K562 (cell line): ENCODE measurements around the gene CADPS2. TPM values are rescaled to one million over a fixed set of nuclear protein-coding genes. Genes with fewer than 3 reads are reported as not detected.

Source experiments
- ATAC-seq: fragments of 200-7000 bp; cut with Tn5 transposase; 3 replicates; pipeline ENCODE4 v1.9.1; 2020; ENCODE audit warnings: moderate library complexity
- BruUV-seq: library from RNA; stranded (reverse); fragments of 400-500 nt; replicated peaks from 2 replicates; lab custom pipeline; 2021; lab: Mats Ljungman, UMichigan
- CTCF ChIA-PET: fragments of 300-600 bp; formaldehyde crosslinking; extraction: SDS; loops from one replicate; lab custom pipeline; 2021; ENCODE audit warnings: low intra/inter-chr PET ratio; lab: Yijun Ruan, JAX
- POLR2A ChIA-PET: fragments of 300-600, 350-650 bp; sonication (Branson Sonifier 250); formaldehyde crosslinking; extraction: SDS; loops from one replicate; lab custom pipeline; 2021; ENCODE audit warnings: antibody characterized with exemption, inconsistent platforms; lab: Yijun Ruan, JAX
- DNase-seq, 4 experiments: peaks; one replicate each; pipeline versions ENCODE4 v3.0.0 to v3.0.0-alpha.2; 2011 to 2018; ENCODE audit warnings: low spot score in 3 of 4, mixed read lengths in 3 of 4; ENCODE audit errors: extremely low read depth in 1 of 4
- FAIRE-seq: peaks from 2 replicates; lab custom pipeline; 2011; peaks lifted over from hg19 to GRCh38; lab: Jason Lieb, UNC
- H2AFZ ChIP-seq: 2 replicates; pipeline ENCODE4 v1.6.0; 2011; ENCODE audit warnings: low read depth, low read length, control low read depth, inconsistent platforms
- H3K27ac ChIP-seq: fragments of 200-600 bp; 3 replicates; pipeline ENCODE4 v1.8.0; 2011; ENCODE audit warnings: low read depth, mild to moderate bottlenecking, control low read depth, inconsistent platforms, low read length, moderate library complexity, mixed read lengths; ENCODE audit errors: extremely low read depth
- H3K27me3 ChIP-seq, 2 experiments: fragments of 300-600 bp in 1 of 2; 2 replicates in 1 of 2; 3 replicates in 1 of 2; pipeline versions ENCODE4 v1.6.0 to v1.8.0; 2011; ENCODE audit warnings: inconsistent platforms in 2 of 2, low read length in 2 of 2, mild to moderate bottlenecking in 1 of 2, mixed read lengths in 1 of 2, moderate library complexity in 1 of 2; ENCODE audit not compliant: control insufficient read depth in 2 of 2, insufficient read depth in 2 of 2
- H3K36me3 ChIP-seq: fragments of 300-600 bp; 3 replicates; pipeline ENCODE4 v1.8.0; 2011; ENCODE audit warnings: mild to moderate bottlenecking, low read length, inconsistent platforms; ENCODE audit not compliant: control insufficient read depth, insufficient read depth
- H3K4me1 ChIP-seq, 2 experiments: fragments of 200-600 bp in 1 of 2; replicated peaks in 1 of 2; 2 replicates in 1 of 2; 3 replicates in 1 of 2; pipeline versions ENCODE4 v1.5.1 to v1.8.0; 2011; ENCODE audit warnings: inconsistent platforms in 2 of 2, low read length in 2 of 2, mild to moderate bottlenecking in 1 of 2, mixed read lengths in 1 of 2, moderate library complexity in 1 of 2; ENCODE audit not compliant: control insufficient read depth in 2 of 2, insufficient read depth in 2 of 2
- H3K4me2 ChIP-seq: 2 replicates; pipeline ENCODE4 v1.6.1; 2011; ENCODE audit warnings: low read length, control low read depth, inconsistent platforms, mixed read lengths; ENCODE audit not compliant: insufficient read depth
- H3K4me3 ChIP-seq: fragments of 200-600 bp; sonication (generic), shearing (Covaris generic); 2 replicates; pipeline ENCODE4 v1.5.1; 2016; ENCODE audit warnings: control low read depth, inconsistent platforms
- H3K79me2 ChIP-seq: fragments of 200-600 bp; 3 replicates; pipeline ENCODE4 v1.8.0; 2011; ENCODE audit warnings: low read length, inconsistent platforms; ENCODE audit not compliant: control insufficient read depth, insufficient read depth
- H3K9ac ChIP-seq, 2 experiments: 2 replicates each; pipeline versions ENCODE4 v1.6.0 to v1.6.1; 2011; ENCODE audit warnings: low read depth in 2 of 2, low read length in 2 of 2, control low read depth in 1 of 2, inconsistent platforms in 1 of 2, mild to moderate bottlenecking in 1 of 2, mixed read lengths in 1 of 2; ENCODE audit not compliant: insufficient read depth in 1 of 2
- H3K9me1 ChIP-seq: one replicate; pipeline ENCODE4 v1.6.0; 2011; ENCODE audit warnings: inconsistent platforms, mild to moderate bottlenecking, low read length, moderate library complexity; ENCODE audit not compliant: control insufficient read depth, insufficient read depth
- H3K9me3 ChIP-seq: replicated peaks from 2 replicates; pipeline ENCODE4 v1.5.1; 2011; ENCODE audit warnings: low read depth, low read length, inconsistent platforms; ENCODE audit not compliant: control insufficient read depth, insufficient read depth
- H4K20me1 ChIP-seq: replicated peaks from 2 replicates; pipeline ENCODE4 v1.6.1; 2011; ENCODE audit warnings: low read length, inconsistent platforms, mixed read lengths; ENCODE audit not compliant: control insufficient read depth, insufficient read depth
- BDP1 ChIP-seq: IDR thresholded peaks from 3 replicates; pipeline ENCODE4 v1.6.1; 2011; ENCODE audit not compliant: insufficient read length, insufficient read depth
- JUN ChIP-seq, 2 experiments: sonication (generic) in 1 of 2; formaldehyde crosslinking in 1 of 2; IDR thresholded peaks; 2 replicates each; pipeline versions ENCODE4 v1.6.1 to v1.8.0; 2012 to 2022; ENCODE audit warnings: borderline replicate concordance in 2 of 2, mild to moderate bottlenecking in 2 of 2, improper control_type of control experiment in 1 of 2, low read depth in 1 of 2, low read length in 1 of 2, missing genetic modification reagents in 1 of 2
- ZBTB40 ChIP-seq, 2 experiments: fragments of 450-650 bp in 1 of 2; sonication (generic) in 1 of 2; formaldehyde crosslinking in 1 of 2; IDR thresholded peaks; 2 replicates each; pipeline versions ENCODE4 v1.7.1 to v1.9.0; 2016 to 2022; ENCODE audit warnings: inconsistent platforms in 1 of 2, mild to moderate bottlenecking in 1 of 2, missing genetic modification reagents in 1 of 2
- ZBTB7A ChIP-seq: IDR thresholded peaks from 2 replicates; pipeline ENCODE4 v1.6.1; 2011; ENCODE audit warnings: low read depth, mild to moderate bottlenecking, low read length, moderate library complexity, borderline replicate concordance; ENCODE audit not compliant: control insufficient read depth
- ZNF589 ChIP-seq: fragments of 200-800 bp; sonication (Bioruptor generic); IDR thresholded peaks from 2 replicates; pipeline ENCODE4 v1.6.1; 2016; ENCODE audit warnings: low read depth, missing genetic modification characterization, missing compliant biosample characterization
- WGBS: fragments of 100-300 bp; shearing (Covaris generic); methylation state at CpG from one replicate; pipeline ENCODE4 v1.1.6; 2016; ENCODE audit warnings: low coverage, mixed read lengths; ENCODE audit not compliant: insufficient coverage; ENCODE audit errors: missing lambda C conversion rate; 5-methylcytosine and 5-hydroxymethylcytosine counted together
- in situ Hi-C: fragments of 300-500 bp; cut with MboI; formaldehyde crosslinking; loops from 4 replicates; pipeline ENCODE4 v1.15.0; 2018; ENCODE audit warnings: inconsistent platforms, mixed read lengths
- intact Hi-C: fragments of 100-400 bp; cut with micrococcal nuclease; formaldehyde crosslinking; loops from 2 replicates; pipeline ENCODE4 v1.14.2; 2022
- polyA plus RNA-seq, 8 experiments: library from polyadenylated mRNA; depleted of rRNA in 4 of 8; stranded (reverse) in 5 of 8; unstranded in 3 of 8; fragments of >200 nt; fragmentation: Nextera tagmentation in 2 of 8; fragmentation: Illumina TruSeq in 1 of 8; extraction: Ambion mirVana in 2 of 8; extraction: Trizol in 1 of 8; gene quantifications; 2 replicates each; pipeline versions ENCODE4 v1.2.1 to v1.2.3, GENCODE V29; 2011 to 2014; ENCODE audit warnings: inconsistent platforms in 1 of 8, missing spikeins in 1 of 8
- total RNA-seq, 7 experiments: library from RNA; depleted of rRNA in 6 of 7; stranded (reverse); fragments of >200 nt in 6 of 7; fragmentation: Illumina TruSeq in 2 of 7; extraction: Trizol in 2 of 7; gene quantifications; 2 replicates each; pipeline versions ENCODE4 v1.2.1 to v1.2.3, GENCODE V29; 2011 to 2021; ENCODE audit warnings: low replicate concordance in 1 of 7
- TF ChIP-seq, protein P1 (sequence below), 2 experiments: fragments of 450-650 bp; conservative IDR thresholded peaks; 2 replicates each; pipeline ENCODE4 v1.6.1; 2017; ENCODE audit warnings: mild to moderate bottlenecking in 2 of 2, moderate library complexity in 2 of 2
- TF ChIP-seq, protein P2 (sequence below): fragments of 200-400 bp; formaldehyde crosslinking; IDR thresholded peaks from 2 replicates; pipeline ENCODE4 v1.6.1; 2017; ENCODE audit warnings: mild to moderate bottlenecking, low read depth, low read length, moderate library complexity

CADPS2 gene
- total and polyA plus RNA-seq, 9 of the 15 experiments (the other 6 are each of a cell fraction or from before 2014, with no cell fraction given): 0.03 to 0.14 (median 0.04) TPM; not detected in 1

DNA sequence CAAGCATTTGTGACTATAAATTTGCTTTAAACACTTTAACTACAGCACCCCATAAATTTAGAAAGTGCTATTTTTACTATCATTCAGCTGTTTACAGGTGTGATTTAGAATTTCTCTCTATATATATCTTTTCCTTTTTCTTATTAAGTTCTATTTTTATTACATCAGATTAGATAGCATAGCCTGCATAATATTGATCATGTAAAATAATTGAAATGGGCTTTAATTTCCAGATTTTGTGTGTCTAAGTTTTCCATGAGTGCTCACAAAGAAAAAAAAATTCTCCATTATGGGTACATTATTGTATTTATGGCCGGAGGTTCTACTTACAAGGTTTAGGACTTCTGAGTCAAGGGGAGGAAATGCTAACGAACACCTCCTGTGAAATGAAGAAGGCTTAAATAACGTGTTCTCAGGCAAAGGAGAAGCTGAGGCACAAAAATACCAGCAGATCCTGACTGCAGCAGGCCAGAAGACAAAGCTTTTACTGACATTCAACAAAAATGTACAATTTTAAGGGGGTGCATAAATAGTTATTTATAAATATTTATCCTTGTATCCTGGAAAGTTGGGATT is 301.5 kb downstream of the CADPS2 start:
- Histone ChIP-seq H2AFZ (no peak overlapping the region), H3K27ac (no peak overlapping the region), H3K9me3 (no peaks in the 10 kb centered on the region), H3K4me3 (no peak overlapping the region), H4K20me1 (no peaks in the 10 kb centered on the region), H3K9me1 (no peaks in the 10 kb centered on the region), H3K79me2 (no peaks in the 10 kb centered on the region), H3K9ac (no peak overlapping the region), H3K4me1 (no peaks in the 10 kb centered on the region), H3K4me2 (no peak overlapping the region), H3K27me3 (no peaks in the 10 kb centered on the region), H3K36me3 (no peaks in the 10 kb centered on the region)
- POLR2A ChIA-PET: no interaction called here
- intact Hi-C loops (no loop called here), in situ Hi-C loops (no loop called here)
- 0% methylated on average over 3 of the region's 3 CpGs for WGBS
- CTCF ChIA-PET: no interaction called here
- DNase-seq (no peak), FAIRE-seq (no peak), ATAC-seq (no peak)
- BruUV-seq: no TSS peak
- TF ChIP-seq BDP1 (no peak), ZBTB7A (no peak), JUN (IDR thresholded peaks at IDR 0.05; ENCODE audit: borderline replicate concordance, low read depth, low read length) (no peak), JUN (CRISPR knock-in tag; IDR thresholded peaks at IDR 0.05; ENCODE audit: borderline replicate concordance) (no peak), ZBTB40 (IDR thresholded peaks at IDR 0.05) (no peak), ZBTB40 (CRISPR knock-in tag; IDR thresholded peaks at IDR 0.05) (no peak), ZNF589 (CRISPR knock-in tag) (no peak)
- TF ChIP-seq, protein P1, sequence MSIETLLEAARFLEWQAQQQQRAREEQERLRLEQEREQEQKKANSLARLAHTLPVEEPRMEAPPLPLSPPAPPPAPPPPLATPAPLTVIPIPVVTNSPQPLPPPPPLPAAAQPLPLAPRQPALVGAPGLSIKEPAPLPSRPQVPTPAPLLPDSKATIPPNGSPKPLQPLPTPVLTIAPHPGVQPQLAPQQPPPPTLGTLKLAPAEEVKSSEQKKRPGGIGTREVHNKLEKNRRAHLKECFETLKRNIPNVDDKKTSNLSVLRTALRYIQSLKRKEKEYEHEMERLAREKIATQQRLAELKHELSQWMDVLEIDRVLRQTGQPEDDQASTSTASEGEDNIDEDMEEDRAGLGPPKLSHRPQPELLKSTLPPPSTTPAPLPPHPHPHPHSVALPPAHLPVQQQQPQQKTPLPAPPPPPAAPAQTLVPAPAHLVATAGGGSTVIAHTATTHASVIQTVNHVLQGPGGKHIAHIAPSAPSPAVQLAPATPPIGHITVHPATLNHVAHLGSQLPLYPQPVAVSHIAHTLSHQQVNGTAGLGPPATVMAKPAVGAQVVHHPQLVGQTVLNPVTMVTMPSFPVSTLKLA (conservative IDR thresholded peaks at IDR 0.05): no peak
- TF ChIP-seq, protein P2, sequence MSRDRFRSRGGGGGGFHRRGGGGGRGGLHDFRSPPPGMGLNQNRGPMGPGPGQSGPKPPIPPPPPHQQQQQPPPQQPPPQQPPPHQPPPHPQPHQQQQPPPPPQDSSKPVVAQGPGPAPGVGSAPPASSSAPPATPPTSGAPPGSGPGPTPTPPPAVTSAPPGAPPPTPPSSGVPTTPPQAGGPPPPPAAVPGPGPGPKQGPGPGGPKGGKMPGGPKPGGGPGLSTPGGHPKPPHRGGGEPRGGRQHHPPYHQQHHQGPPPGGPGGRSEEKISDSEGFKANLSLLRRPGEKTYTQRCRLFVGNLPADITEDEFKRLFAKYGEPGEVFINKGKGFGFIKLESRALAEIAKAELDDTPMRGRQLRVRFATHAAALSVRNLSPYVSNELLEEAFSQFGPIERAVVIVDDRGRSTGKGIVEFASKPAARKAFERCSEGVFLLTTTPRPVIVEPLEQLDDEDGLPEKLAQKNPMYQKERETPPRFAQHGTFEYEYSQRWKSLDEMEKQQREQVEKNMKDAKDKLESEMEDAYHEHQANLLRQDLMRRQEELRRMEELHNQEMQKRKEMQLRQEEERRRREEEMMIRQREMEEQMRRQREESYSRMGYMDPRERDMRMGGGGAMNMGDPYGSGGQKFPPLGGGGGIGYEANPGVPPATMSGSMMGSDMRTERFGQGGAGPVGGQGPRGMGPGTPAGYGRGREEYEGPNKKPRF: no peak
